GM18519 (cell line): ENCODE measurements around the gene TMPRSS9.

Experiments used
- ATAC-seq: cut with Tn5 transposase; IDR thresholded peaks from one replicate; pipeline ENCODE4 v1.9.1; 2021; ENCODE audit warnings: mild to moderate bottlenecking, moderate library complexity; ENCODE audit not compliant: unreplicated experiment, low FRiP score

The TMPRSS9 gene

DNA sequence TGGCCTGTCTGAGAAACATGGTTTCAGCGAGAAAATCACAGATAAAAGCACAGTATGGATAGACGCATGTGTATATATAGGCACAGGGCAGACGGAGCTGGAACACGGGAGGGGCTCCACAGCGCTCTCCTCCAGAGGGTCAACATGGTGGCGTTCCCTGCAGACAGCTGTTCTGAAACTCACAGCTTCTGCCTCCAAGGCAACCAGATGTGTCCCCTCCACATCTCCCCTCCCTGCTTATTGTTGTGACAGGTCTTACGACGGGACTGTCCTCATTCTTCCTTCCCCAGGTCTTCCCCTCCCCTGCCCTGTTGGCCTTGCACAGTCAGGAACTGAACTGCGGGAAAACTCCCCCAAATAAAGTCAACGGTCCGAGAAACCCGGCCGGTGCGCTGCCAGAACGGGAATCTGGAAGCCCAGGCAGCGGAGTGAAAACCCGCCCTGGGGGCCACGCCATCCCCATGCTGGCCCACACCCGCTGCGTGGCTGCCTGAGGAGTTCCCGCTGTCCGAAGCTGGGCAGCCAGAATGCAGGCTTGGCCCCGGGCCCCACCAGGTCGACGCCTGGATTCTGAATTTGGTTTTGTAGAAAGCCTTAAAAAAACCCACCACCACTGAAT lies 70.0 kb downstream of the TMPRSS9 start:
- ATAC-seq = no peak

DNA sequence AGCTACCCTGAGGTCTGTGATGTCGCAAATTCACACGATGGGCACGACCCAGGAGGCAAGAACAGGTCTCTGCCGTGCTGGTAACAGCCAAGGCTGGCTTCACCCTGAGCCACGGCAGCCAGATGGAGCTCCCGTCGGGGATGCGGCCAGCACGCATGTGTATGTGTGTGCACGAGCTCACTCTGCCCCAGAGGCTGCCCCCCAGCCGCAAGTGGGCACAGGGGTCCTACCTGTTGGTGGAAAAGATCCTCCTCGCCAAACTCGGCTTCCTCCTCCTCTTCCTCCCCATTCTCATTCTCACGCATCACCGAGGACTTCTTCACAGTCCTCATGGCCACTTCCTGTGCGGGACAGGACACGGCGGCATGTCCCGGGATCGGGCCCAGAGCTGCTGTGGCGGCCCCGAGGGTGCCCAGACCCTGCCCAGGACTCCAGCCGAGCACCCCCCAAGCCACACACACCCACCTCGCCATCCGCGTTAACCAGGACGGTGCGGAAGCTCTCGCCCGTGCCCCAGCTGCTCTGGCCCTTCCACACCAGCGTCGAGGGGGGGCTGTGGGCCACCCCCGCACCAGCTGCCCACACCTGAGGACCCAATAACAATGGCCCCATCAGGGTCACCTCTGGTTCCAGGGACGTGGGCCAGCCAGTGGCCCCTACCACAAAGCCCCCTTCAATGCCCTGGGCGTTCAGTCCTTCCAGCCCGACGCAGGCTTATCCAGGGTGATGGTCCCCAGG lies 71.4 kb downstream of the TMPRSS9 start:
- ATAC-seq = no peak

DNA sequence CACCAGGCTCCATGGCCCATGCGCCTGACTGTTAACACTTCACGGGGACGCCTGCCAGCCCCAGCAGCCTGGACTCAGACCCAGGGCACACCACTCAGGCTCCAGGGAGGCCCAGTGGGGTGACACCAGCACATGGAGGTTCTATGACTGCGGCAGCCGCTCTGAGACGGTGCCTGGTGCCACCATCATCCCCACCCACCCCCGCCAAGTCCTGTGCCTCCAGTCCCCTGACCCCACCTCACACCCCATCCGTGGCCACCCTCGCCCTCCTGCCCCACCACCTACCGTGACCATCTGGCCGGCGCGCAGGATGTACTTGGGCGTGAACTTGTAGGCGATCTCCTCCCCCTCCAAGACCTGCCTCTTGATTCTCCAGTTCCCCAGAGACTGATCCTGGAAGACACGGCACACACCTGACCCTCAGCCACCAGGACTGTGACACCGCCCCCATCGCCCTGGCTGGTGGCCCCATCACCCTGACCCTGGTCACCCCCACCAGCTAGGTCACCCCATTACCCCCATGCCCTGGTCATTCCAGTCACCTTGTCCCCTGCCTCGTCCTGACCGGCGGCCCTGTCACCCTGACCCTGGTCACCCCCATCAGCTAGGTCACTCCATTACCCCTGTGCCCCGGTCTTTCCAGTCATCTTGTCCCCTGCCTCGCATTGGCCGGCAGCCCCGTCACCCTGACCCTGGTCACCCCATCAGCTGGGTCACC lies 72.2 kb downstream of the TMPRSS9 start:
- no peak for ATAC-seq

- no peak for ATAC-seq
Observed at GRCh38 chr19:2433854-2434253, 73.8 kb downstream of the TMPRSS9 start.

DNA sequence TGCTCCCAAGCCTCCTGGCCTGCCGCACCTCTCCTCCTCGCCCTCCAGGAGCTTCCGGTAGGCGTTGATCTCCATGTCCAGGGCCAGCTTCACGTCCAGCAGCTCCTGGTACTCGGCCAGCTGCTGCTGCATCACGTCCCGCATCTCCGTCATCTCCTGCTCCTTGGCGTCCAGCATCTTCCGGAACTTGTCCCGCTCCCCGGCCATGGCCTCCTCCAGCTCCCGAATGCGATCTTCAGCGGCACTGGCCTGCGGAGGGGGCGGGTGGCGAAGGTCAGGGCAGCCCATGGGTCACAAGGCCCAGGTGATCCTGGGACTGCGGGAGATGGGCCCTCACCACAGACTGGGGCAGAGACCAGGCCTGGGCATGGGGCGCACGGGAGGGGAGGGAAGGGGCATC lies 74.2 kb downstream of the TMPRSS9 start:
- ATAC-seq = no peak

DNA sequence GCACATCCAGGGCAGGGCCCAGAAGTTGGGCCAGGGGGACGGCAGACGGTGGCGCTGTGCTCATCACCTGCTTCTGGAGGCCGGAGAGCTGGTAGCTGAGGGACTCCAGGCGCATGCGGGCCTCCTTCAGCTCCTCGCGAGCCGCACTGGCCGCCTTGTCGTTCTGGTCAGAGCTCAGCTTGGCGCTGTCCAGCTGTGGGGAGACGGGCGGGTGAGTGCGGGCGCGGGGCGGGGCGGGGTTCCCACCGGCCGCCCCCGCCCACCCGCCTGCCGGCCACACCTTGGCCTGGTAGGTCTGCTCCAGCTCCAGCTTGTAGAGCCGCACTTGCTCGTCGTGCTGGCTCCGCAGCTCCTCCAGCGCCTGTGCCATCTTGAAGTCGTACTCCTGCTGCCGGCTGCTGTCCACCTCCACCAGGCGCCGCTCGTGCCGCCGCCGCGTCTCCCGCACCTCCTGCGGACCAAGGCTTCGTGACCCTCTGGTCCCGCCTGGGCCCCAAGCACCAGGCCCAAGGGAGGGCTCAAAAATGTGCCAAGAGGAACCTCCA lies 74.7 kb downstream of the TMPRSS9 start:
- no peak for ATAC-seq

GRCh38 chr19:2436384-2436783 lies 76.3 kb downstream of the TMPRSS9 start:
- ATAC-seq = no peak

GRCh38 chr19:2436926-2437325 lies 76.9 kb downstream of the TMPRSS9 start:
- ATAC-seq = no peak

DNA sequence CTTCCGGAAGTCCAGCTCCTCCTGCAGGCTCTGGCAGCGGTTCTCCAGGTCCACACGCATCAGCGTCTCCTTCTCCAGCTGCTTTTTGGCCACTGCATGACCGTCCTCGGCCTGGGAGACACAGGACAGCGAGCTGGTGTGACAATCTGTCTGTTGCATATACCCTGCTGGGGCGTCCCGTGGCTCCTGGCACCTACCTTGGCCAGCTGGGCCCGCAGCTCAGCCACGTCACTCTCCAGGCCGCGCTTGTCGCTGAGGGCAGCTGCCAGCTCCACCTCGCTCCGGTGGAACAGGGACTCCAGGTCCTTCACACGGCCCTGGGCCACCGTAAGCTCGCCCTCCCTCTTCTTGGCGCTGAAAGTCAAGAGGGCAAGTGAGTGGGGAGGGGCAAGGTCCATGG lies 78.1 kb downstream of the TMPRSS9 start:
- ATAC-seq = no peak

DNA sequence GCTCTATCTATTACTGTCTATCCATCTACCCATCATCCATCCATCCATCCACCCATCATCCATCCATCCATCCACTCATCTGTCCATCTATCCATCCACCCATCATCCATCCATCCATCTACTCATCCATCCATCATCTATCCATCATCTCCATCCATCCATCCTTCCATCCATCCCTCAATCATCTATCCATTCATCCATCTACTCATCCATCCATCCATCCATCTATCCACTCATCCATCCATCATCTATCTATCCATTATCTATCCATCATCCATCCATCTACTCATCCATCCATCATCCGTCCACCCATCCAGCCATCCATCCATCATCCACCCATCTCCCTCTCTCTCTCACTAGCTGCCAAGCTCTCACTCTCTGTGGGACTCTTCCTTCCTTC lies 80.5 kb downstream of the TMPRSS9 start:
- no peak for ATAC-seq

DNA sequence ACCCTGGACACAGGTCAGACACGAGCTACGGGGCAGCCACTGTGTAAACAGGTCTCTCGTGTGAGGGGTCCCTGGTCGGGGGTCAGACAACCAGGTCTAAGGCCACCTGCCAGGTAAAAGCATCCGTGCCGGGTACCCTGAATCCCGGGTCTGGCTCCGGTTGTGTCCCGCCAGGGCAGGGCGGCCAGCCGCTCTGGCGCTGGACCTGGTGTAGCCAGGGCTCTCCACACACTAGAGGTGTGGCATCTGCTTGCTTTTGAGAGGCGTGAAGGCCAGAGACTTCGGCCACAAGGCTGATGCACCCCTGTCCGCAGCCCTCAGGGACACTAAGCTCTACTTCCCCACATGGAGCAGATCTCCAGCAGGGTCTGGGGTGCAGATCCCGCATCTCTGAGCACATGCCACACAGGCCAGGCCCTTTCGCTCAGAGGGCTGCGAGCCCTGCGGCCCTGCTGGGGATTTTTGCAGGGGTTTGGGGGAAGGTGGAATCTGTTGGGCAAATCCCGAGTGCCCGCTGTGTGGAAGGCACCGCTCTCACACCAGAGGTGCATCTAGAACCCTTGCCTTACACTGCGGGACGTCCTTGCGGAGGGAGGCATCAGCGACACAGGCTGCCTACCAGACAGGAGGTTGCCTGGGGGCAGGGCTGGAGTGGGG lies 81.2 kb downstream of the TMPRSS9 start:
- no peak for ATAC-seq

DNA sequence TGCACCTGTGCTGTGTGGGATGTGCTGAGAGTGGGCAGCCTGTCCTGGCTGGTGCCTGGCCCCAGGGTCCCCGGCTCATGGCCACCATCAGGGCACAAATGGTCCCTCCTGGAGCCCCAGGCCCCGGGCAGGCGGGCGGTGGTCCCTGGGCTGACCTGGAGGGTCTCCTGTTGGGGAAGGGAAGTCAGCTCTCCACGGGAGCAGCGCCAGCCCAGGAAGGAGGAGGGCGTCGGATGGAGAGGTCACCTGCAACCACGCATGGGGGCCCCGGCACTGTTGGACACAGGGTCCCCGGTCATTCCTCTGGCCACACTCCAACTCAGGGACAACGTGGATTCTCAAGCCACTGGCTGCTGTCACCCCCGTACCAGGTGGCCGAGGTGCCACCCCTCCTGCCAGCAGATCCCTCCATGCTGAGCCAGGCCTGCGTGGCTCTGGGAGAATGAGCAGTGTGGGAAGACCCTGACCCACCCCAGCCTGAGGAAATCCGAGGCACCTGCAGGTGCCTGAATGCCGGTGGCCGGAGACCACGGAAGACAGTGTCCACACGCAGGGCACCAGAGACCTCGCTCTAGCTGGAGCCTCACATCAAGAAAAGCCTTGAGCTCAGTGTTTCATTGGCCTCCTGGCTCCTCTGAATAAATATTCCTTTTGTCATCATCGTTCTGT lies 83.2 kb downstream of the TMPRSS9 start:
- no peak for ATAC-seq

- no peak for ATAC-seq
Observed at GRCh38 chr19:2443785-2444182, 83.7 kb downstream of the TMPRSS9 start.

DNA sequence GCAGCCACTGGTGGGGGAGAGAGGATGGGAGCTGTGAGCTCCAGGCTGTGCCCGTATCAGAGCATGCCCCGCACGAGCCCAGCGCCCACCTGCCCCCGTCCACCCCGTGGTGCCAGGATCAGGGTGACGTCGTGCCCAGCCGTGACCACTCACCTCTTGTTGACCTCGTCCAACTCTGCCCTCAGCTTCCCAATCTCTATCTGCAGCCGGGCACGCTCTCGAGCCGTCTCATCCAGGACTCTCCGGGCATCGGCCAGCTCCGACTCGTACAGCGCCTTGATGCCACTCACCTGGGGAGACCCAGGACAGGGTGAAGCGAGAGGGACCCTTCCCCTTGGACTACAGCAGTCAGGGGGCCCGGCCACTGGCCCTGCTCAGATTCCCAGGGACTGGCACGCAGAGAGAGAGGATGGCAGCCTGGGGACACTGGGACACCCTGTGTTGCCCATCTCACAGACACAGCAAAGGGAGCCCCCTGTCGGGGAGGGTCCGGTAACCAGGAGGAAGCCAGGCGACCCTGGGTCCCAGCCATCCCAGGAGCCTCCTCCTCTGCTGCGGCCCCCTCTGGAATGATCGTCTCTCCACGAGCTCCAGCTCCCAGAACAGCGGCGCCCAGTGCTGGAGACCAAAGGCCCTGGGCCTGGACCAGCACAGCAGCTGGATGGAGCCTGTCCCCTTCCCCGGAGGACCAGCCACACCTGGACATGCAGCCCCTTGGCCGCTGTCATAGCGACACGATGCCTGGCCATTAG lies 84.4 kb downstream of the TMPRSS9 start:
- ATAC-seq = no peak

DNA sequence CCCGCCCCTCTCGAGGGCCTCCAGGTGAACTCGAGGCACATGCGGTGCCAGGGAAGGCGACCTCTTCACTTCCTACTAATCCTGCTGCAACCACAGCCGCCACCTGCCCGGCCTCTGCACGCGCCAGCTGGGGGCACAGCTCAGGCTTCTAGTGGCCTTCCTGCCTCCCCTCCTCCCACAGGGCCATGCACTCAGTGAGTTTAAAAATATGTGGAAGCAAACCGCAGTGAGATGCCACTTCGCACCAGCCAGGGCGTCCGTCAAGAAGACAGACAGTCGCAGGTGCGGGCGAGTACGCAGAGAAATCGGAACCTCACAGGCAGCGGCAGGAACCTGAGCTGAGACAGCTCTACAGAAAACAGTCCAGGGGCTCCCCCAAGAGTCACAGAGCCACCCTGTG lies 86.3 kb downstream of the TMPRSS9 start:
- ATAC-seq = no peak

GRCh38 chr19:2449019-2449418 lies 89.0 kb downstream of the TMPRSS9 start:
- no peak for ATAC-seq

DNA sequence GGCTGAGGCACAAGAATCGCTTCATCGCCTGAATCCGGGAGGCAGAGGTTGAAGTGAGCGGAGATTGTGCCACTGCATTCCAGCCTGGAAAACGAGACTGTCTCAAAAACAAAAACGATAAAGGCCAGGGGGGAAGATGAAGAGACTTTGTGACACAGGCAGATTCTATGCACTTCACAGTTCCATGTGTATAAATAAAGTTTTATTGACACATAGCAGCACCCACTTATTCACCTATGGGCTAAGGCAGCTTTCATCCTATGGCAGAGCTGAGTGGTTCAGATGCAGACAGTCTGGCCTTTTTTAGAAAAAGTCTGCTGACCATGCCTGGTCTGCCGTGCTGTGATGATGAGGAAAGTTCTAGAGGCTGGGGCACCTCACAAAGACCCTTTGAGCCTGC lies 91.1 kb downstream of the TMPRSS9 start:
- ATAC-seq = no peak

- ATAC-seq = no peak
Observed at GRCh38 chr19:2451741-2452140, 91.7 kb downstream of the TMPRSS9 start.

DNA sequence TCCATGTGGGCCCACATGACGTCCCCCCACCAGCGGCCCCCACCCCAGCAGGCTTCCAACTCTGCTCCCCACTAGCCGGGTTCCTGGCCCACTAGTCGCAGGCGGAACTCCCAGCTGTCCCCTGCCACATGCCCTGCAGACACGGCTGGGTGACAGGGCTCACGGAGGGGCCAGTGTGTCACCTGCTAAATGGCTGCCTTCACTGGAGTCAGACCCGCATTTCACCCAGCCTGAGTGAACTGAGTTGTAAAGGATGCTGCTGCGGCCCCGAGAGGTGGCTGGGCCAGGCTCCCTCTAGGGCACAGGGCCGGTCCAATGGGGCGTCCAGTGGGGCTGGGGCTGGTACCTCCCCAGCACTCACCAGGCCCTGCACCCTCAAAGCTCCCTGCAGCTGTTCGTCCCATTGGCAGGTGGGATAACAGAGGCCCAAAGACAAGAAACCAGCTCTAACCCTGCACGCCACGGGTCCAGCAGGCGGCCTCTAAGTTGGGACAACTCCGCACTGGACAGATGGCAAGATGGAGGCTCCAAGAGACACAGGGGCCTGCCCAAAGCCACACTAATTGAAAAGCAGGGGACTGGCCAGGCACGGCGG lies 93.5 kb downstream of the TMPRSS9 start:
- ATAC-seq = no peak
